ENCODE results near the gene RPP25.
"Not testable (repeated sequence)": the region's sequence is repeated elsewhere in the genome, so short reads cannot be mapped to it uniquely, and the experiment has no call there.

DNA sequence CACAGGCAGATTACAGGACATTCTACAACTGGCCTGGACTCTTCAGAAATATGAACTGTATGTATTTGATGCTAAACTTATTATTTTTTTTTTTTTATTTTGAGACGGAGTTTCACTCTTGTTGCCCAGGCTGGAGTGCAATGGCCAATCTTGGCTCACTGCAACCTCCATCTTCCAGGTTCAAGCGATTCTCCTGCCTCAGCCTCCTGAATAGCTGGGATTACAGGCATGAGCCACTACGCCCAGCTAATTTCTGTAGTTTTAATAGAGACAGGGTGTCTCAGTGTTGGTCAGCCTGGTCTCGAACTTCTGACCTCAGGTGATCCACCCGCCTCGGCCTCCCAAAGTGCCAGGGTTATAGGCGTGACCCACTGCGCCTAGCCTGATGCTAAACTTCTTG is 42.8 kb downstream of the RPP25 start:
- TF ChIP-seq ZC3H10 (CRISPR knock-in tag; IDR thresholded peaks at IDR 0.05); ZNF70 (CRISPR knock-in tag; IDR thresholded peaks at IDR 0.05); BACH2 (CRISPR knock-in tag; IDR thresholded peaks at IDR 0.05; ENCODE audit: borderline replicate concordance); ESRRG (CRISPR knock-in tag; IDR thresholded peaks at IDR 0.05); PPARA (CRISPR knock-in tag; IDR thresholded peaks at IDR 0.05; ENCODE audit: borderline replicate concordance); ZNF8 (CRISPR knock-in tag; IDR thresholded peaks at IDR 0.05): not testable (repeated sequence)
- TF ChIP-seq, protein P1, sequence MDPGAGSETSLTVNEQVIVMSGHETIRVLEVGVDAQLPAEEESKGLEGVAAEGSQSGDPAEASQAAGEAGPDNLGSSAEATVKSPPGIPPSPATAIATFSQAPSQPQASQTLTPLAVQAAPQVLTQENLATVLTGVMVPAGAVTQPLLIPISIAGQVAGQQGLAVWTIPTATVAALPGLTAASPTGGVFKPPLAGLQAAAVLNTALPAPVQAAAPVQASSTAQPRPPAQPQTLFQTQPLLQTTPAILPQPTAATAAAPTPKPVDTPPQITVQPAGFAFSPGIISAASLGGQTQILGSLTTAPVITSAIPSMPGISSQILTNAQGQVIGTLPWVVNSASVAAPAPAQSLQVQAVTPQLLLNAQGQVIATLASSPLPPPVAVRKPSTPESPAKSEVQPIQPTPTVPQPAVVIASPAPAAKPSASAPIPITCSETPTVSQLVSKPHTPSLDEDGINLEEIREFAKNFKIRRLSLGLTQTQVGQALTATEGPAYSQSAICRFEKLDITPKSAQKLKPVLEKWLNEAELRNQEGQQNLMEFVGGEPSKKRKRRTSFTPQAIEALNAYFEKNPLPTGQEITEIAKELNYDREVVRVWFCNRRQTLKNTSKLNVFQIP (CRISPR knock-in tag; IDR thresholded peaks at IDR 0.05; ENCODE audit: borderline replicate concordance, low read depth): not testable (repeated sequence)
- TF ChIP-seq, protein P2, sequence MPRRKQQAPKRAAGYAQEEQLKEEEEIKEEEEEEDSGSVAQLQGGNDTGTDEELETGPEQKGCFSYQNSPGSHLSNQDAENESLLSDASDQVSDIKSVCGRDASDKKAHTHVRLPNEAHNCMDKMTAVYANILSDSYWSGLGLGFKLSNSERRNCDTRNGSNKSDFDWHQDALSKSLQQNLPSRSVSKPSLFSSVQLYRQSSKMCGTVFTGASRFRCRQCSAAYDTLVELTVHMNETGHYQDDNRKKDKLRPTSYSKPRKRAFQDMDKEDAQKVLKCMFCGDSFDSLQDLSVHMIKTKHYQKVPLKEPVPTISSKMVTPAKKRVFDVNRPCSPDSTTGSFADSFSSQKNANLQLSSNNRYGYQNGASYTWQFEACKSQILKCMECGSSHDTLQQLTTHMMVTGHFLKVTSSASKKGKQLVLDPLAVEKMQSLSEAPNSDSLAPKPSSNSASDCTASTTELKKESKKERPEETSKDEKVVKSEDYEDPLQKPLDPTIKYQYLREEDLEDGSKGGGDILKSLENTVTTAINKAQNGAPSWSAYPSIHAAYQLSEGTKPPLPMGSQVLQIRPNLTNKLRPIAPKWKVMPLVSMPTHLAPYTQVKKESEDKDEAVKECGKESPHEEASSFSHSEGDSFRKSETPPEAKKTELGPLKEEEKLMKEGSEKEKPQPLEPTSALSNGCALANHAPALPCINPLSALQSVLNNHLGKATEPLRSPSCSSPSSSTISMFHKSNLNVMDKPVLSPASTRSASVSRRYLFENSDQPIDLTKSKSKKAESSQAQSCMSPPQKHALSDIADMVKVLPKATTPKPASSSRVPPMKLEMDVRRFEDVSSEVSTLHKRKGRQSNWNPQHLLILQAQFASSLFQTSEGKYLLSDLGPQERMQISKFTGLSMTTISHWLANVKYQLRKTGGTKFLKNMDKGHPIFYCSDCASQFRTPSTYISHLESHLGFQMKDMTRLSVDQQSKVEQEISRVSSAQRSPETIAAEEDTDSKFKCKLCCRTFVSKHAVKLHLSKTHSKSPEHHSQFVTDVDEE (CRISPR knock-in tag; IDR thresholded peaks at IDR 0.05): not testable (repeated sequence)
- TF ChIP-seq, protein P3, sequence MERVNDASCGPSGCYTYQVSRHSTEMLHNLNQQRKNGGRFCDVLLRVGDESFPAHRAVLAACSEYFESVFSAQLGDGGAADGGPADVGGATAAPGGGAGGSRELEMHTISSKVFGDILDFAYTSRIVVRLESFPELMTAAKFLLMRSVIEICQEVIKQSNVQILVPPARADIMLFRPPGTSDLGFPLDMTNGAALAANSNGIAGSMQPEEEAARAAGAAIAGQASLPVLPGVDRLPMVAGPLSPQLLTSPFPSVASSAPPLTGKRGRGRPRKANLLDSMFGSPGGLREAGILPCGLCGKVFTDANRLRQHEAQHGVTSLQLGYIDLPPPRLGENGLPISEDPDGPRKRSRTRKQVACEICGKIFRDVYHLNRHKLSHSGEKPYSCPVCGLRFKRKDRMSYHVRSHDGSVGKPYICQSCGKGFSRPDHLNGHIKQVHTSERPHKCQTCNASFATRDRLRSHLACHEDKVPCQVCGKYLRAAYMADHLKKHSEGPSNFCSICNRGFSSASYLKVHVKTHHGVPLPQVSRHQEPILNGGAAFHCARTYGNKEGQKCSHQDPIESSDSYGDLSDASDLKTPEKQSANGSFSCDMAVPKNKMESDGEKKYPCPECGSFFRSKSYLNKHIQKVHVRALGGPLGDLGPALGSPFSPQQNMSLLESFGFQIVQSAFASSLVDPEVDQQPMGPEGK (CRISPR knock-in tag; IDR thresholded peaks at IDR 0.05; ENCODE audit: borderline replicate concordance): not testable (repeated sequence)

Measured in SK-N-SH treated with all-trans-retinoic acid at 6 μM for 48 hours (cell line).